GM19240 (cell line): Measurements from ENCODE around the gene GPR55.
A peak's percentile ranks its signal among the peaks of the same experiment; 100 is the strongest.

Experiments used
- DNase-seq: peaks from one replicate; pipeline ENCODE4 v3.0.0; 2011; ENCODE audit warnings: low spot score; ENCODE audit not compliant: insufficient read length

GPR55 gene

DNA sequence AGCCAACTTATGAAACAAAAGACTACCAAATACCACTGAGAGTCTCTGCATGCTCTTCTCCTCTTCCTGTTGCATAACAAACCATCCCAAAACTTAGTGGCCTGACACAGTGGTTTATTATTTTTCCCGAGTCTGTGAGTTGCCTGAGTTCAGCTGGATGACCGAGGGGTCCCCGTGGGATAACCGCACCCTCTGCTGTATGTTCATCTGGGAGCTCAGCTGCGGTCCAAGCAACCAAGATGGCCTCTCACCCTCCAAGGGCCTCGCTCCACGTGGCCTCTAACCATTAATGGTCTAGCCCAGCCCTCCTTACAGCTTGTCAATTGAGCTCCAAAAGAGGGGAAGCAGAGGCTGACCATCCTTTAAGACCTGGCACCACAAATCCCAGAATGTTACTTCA, 43.2 kb downstream of the GPR55 start:
- DNase-seq = no peak

- no peak for DNase-seq
These were observed 45.2 kb downstream of the GPR55 start for GRCh38 chr2:230879891-230880290.

GRCh38 chr2:230879271-230879882, 45.7 kb downstream of the GPR55 start:
- no peak for DNase-seq

- DNase-seq = no peak
These were observed 46.3 kb downstream of the GPR55 start for GRCh38 chr2:230878599-230879188.

GRCh38 chr2:230877759-230878598, 47.1 kb downstream of the GPR55 start:
- no peak for DNase-seq

DNA sequence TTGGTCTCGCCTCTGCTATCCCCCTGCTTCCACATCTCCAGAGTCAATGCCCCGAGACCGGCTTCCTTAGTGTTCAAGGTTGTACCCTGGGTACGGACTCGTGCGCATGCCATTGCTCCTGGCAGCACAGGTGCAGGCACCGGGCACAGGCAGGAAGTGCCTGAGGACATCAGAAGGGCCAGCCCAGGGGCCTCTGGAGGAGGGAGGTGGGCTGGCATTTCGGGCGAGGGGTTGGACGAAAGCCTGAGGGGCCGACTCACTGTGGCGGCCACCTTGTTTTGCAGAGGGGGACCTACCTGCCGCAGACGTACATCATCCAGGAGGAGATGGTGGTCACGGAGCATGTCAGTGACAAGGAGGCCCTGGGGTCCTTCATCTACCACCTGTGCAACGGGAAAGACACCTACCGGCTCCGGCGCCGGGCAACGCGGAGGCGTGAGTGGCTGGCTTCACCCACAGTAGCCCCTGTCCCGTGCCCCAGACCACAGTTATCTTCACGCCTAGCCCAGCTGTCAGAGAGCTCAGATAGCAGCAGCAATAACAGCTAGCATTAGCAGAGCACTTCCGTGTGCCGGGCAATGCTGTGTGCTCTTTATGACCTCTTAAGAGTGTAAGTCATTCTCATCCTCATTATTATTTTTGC, 47.8 kb downstream of the GPR55 start:
- DNase-seq = no peak

DNA sequence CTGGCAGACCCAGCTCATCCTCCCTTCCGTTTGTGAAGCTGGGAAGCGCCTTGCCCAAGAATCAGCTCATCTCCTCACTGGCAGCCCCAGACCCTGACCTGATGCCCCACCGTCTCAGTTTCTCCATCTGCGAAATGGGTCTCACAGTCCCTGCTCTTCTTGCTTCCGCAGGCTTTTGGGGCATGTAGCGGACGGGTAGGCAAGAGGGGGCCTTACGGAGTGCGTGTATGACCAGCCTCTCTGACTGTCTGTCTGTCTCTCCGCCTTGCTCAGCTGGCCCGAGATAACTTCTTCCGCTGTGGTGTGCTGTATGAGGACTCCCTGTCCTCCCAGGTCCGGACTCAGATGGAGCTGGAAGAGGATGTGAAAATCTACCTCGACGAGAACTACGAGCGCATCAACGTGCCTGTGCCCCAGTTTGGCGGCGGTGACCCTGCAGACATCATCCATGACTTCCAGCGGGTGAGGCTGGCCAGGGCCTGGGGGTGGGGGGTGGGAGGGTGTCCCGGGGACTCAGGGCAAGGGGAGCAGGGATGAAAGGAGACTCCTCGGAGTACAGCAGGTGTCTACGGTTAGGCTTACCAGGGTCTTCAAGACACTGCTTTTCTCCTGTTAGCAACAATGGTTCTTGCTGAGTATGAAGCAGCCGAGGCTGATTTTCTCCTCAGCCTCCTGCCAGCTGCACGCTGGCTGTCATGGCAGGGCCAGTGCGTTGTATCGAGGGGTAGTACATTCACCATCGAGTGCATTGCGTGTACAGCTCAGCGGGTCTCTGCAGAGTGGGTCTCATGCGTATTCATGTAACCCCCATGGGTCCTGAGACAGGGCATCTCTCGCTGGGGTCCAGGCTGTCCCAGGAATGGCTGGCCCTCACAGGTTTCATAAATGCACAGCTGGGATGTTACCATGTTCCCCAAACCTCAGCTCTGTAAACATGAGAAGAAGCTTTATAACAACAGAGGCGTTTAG, 49.4 kb downstream of the GPR55 start:
- no peak for DNase-seq

DNA sequence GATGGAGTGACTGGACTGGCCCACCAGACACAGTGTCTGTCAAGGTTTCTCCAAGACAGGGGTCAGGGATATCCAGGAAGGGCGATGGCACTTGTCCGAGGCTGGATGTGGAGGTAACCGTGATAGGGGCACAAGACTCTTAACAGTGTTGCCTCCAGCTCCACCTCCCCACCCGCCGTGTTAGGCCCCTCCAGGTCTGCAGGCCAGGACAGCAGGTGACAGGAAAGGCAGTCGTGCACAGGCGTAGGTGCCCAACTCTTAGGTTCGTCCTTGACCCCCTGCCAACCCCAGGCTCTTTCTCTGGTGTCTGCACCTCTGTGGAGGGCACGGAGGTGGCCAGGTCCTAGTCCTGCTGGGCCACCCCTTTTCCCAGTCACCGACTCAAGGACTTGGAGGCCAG, 50.2 kb downstream of the GPR55 start:
- no peak for DNase-seq

DNA sequence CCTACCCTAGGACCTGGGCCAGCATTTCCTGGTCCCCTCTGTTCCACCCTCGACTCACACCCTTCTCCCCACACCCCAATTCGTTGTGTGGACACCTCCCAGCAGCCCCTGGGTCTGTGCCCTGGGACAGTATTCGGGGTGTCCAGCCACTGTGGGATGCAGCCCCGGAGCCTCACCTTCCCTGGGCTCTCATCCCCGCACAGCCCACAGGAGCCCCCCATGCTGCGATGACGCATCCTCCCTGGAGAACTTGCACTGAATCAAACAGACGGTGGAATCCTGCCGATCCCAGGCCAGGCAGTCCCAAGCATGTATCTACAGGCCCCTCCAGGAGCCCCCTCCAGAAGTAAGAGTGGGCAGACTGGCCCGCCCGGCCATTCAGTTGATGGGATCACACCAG, 50.6 kb downstream of the GPR55 start:
- DNase-seq = no peak

- peak; percentile 60 for DNase-seq
These were observed 51.2 kb downstream of the GPR55 start for GRCh38 chr2:230873661-230874401.

GRCh38 chr2:230872968-230873660, 51.9 kb downstream of the GPR55 start:
- DNase-seq = peak; percentile 79

GRCh38 chr2:230872151-230872967, 52.7 kb downstream of the GPR55 start:
- DNase-seq = no peak

GRCh38 chr2:230871361-230872150, 53.5 kb downstream of the GPR55 start:
- DNase-seq = no peak

DNA sequence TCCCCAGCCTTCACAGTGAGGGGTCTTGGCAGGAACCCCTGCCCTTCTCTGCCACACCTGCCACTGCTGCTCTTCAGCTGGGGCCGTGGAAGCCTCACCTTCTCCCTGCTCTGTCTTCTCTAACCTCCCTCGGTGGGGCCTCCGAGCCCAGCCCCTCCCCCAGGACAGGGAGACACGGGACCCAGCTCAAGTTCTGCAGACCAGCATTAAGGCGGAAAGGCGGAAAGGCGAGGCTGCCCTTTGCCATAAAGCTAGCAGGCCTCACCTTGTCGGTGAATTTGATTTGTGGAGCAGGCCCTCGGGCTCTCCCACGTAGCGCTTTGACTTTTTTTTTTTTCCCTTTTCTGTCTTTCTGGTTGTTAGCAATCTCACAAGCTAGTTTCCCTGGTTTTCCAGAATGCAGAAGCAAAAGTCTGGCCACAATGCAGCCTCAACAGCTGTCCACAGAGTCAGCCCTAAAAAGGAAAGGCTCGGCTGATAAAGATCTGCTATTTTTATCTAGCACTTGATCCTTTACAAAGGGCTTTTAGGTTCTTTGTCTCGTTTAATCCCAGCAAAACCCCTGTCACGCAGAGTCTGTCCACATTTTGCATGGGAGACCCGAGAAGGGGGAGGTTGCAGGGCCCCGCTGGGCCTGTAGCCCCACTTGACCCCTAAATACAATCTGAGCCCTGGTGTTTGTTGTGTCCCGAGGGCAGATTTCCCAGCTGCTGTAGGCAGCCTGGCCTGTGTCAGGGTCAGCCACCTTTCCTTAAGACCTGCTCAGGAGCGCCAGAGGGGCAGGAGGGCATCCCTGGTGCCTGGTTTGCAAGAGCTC, 54.3 kb downstream of the GPR55 start:
- no peak for DNase-seq

GRCh38 chr2:230869914-230870543, 55.0 kb downstream of the GPR55 start:
- DNase-seq = no peak
